NCI-H510A (cell line): ENCODE results near the gene SNX2.

Experiments
- DNase-seq: peaks from one replicate; lab custom pipeline; 2025; lab: John Stamatoyannopoulos, UW

Gene SNX2

DNA sequence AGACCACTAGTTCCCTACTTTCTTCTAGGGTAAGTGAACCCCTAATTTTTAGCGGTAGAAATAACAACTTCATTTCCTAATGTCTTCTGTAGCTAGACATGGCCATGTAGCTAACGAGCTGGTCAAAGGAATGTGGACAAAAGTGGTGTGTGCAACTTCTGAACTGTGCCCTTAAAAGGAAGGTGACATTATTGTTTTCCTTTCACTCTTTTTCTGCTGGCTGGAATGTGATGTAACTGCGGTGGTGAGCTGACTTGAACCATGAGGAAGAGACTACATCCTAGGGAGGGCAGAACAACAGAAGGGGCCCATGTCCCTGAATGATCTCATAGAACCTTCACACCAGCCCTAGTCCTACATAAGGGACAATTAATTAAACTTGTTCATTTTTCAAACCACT, 1.3 kb upstream of the SNX2 start:
- no peak for DNase-seq

DNA sequence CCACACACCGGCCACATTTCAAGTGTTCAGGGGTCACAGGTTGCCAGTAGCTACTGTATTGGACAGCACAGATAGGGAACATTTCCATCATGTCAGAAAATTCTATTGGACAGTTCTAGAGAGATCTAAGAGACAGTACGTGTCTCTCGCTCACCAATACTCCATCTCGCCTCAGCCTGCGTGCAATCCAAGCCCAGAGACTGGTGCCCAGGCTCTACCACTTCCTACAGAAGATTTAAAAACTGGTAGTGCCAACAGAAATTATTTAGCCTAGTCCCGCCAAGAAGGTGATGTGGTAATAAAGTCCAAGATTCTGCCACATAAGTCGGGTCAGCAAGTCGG, 390 bp upstream of the SNX2 start:
- no peak for DNase-seq

DNA sequence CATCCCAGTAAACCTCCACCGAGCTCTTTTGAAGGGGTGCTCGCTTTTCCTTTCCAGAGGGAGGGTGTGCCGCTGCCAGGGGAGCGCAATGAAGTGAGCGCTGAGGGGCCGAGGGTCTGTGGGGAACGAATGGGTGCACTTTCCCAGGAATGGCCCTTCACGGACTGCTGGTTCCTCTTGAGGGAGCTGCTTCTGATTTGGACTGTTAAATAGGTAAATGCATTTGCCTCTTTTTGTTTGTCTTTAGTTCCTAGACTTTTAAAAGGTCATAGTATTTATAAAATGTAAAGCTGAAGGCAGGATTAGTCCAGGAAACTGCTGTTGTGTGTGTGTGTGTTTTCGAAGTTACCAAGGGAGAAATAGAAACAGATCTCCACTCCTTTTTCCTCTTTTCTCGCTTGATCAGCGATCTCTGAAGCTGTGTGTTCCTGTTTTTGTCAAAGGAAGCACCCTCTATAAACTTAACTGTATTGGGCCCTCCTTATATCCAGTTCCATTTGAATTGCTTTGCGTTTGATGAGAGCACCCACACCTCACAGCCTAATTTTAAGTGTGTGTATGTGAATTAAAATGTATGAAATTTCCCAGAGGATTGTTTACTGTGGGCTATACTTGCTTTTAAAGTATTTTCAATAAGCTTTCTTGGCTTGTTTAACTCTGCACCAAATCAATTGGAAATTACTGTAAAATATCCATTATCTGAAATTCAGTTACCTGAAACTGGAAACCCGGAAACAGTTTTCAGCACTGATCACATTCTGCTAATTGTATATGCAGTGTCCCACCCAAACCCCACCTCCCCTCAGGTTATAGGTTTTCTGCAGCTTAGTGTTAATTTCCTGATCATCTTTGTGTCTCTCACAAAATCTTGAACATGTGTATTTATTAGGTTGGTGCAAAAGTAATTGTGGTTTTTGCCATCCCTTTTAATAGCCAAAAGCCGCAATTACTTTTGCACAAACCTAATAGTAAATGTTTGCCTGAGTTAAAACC, 966 bp downstream of the SNX2 start:
- no peak for DNase-seq

DNA sequence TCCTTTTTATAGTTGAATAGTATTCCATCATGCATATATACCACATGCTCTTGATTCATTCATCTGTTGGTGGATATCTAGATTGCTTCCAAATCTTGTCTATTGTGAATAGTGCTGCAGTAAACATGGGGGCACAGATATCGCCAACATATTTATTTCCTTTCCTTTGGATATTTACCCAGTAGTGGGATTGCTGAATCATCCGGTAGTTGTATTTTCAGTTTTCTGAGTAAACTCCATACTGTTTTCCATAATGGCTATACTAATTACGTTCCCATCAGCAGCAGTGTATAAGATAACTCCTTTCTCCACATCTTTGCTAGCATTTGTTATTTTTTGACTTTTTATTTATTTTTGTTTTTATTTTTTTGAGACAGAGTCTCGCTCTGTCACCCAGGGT, 3.3 kb downstream of the SNX2 start:
- DNase-seq: no peak

DNA sequence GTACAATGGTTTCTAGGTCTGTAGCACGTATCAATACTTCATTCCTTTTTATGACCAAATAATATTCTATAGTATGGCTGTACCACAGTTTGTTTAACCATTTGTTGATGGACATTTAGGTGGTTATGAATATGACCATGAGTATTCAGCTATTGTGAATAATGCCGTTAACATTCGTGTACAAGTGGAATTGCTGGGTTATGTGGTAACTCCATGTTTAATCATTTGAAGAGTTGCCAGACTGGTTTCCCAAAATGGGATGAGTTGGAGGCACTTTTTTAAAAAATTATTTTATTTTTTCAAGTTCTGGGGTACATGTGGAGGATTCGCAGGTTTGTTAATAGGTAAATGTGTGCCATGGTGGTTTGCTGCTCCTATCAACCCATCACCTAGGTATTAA, 4.6 kb downstream of the SNX2 start:
- DNase-seq: no peak

DNA sequence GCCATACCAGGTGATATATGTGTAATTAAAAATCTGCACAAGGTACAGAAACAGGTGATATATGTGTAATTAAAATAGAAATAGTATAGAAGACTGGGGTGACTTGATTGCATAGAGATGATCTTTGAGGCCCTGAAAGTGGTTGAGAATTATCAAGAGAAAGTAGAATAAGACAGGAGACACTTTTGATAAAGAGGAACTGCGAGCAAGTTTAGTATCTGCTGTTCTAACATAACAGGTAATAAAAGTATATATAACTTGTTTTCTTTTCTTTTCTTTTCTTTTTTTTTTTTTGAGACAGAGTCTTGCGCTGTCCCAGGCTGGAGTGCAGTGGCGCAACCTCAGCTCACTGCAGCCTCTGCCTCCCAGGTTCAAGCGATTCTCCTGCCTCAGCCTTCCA, 5.4 kb downstream of the SNX2 start:
- DNase-seq: no peak

DNA sequence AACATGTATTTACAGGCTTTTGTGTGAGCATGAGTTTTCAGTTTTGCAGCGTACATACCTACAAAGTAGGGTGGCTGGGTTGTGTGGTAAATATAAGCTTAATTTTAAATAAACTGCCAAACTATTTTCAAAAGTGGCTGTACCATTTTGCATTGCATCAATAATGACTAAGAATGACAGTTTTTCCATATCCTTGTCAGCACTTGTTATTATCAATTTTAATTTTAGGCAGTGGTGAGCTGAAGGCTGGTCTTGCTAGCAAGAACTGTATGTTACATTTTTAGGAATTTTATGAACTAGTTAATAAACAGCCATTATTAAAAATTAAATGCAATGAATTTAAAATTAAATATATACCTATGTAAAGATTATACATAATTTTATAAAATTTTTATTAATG, 6.6 kb downstream of the SNX2 start:
- no peak for DNase-seq

DNA sequence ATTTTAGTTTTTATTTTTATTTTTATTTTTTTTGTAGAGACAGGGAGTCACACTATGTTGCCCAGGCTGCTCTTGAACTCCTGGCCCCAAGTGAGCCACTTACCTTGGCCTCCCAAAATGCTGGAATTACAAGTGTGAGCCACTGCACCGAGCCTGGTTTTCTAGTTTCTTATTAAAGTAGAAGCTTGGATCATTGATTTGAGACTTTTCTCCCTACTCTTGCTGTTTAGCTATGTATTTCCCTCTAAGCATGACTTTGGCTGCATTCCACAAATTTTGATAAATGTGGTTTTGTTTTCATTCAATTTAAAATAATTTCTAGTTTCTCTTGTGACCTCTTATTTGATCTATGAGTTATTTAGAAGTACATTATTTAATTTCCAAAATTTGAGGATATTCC, 10.4 kb downstream of the SNX2 start:
- no peak for DNase-seq

DNA sequence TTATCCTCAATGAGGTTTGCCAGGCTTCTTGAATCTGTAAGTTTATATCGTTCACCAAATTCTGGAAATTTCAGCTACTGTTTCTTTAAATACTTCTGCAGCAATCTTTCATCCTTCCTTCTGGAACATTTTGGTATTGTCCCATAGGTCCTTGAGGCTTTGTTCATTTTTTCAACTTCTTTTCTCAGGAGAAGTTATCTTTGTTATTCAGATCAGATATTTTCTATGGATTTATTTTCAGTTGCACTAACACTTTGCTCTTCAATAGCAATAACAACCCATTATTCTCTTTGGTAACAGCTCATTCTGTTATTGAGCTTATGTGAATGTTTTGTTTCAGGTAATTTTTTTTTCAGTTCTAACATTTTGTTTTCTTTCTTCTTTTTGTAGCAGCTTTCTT, 13.5 kb downstream of the SNX2 start:
- no peak for DNase-seq

DNA sequence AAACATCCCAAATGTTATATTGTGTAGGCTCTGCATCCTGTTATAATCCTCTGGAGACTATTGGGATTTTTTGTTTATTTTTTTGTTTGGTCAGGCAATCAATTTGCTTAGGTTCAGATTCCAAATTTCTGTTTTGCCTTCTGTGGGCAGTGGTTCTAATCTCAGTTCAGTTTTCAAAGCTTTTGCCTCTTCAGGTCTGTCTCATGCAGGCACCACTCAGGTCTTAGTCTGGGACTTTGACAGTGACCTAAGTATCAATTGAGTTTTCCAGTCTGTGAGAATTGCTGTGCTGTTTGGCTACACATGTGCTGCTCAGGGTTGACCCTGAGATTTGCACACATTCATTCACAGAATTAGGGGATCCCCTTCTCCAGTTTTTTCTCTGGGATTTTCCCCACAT, 14.1 kb downstream of the SNX2 start:
- DNase-seq: no peak

DNA sequence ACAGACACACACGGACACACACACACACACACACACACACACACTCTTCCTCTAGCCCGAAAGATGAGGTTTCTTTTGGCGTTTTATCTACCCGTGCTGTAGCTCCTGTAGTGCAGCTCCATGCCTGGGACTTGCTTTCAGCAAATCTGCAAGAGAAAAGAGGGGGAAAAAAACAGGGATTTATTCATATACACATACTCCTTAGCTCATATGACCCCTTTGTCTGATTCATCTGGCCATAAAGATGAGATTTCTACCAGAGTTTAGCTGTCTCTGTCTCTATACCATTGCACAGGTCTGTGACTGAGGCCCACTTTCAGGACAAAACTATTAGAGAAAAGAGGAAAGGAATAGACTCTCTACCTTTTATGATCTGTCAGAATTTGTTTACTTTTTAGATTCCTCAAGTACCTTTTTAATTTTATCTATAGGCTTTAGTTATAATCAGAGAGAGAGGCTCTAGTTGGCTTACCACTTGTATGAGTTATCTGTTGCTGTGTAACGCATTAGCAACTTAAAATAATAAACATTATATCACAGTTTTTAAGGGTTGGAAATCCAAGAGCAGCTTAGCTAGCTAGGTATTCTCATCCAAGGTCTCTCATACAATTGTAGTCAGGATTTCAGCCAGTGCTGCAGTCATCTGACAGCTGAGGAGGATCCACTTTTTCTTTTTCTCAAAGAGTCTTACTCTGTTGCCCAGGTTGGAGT, 14.7 kb downstream of the SNX2 start:
- no peak for DNase-seq

DNA sequence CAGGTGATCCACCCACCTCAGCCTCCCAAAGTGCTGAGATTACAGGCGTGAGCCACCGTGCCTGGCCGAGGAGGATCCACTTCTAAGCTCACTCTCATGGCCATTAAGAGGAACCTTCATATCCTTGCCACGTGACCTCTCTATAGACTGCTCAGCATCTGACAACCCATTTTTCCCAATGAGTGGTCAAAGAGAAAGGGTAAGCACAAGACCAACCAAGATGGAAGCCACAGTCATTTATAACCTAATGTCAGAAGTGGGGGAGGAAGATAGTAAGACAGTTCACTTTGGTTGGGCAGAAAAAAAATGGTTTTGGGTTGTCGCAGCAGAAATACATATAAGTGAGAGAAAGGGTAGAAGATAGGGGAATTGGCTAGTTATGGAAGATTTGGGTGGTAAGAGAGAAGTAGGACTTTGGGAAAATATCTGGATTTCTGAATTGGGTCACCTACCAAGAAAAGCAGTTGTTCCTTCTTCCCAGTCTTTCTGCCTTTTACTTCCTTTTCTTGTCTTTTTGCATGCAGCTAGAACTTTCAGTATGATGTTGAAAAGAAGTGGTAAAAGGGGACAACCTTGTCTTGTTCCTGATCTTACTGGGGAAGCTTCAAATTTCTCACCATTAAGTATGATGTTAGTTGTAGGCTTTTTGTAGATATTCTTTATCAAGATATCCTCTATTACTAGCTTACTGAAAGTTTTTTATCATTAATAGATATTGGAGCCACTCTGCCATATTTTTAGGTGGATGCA, 15.6 kb downstream of the SNX2 start:
- no peak for DNase-seq

DNA sequence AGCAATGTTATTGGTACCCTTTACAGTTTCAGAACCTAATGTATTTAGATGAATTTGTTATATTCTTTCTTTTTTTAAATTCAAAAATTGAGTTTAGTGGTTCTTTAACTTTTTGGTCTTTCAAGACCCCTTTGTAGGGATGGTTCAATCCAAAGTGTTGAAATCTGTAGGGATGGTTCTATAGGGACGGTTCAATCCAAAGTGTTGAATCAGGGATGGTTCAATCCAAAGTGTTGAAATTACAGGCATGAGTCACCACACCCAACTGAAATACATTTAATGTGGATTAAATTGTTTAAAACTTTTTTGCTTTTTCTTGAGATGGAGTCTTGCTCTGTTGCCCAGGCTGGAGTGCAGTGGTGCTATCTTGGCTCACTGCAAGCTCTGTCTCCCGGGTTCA, 30.6 kb downstream of the SNX2 start:
- no peak for DNase-seq

DNA sequence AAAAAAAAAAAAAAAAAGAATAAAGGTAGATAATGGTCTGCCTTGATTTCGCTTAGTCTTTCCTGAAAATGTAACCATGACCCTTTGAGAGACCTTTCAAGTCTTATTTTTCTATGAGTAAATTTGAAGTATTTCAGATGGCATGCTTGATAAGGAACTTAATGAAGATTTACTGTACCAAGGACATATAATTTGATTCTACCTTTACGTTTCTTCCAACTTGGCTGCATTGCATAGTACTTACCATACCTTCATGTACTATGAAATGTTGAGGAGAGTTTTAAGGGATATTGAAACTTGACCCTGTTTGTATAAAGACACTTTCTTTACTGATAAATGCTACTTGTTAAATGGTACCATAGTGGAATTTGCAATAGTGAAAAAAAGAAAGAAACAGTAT, 35.5 kb downstream of the SNX2 start:
- DNase-seq: no peak

DNA sequence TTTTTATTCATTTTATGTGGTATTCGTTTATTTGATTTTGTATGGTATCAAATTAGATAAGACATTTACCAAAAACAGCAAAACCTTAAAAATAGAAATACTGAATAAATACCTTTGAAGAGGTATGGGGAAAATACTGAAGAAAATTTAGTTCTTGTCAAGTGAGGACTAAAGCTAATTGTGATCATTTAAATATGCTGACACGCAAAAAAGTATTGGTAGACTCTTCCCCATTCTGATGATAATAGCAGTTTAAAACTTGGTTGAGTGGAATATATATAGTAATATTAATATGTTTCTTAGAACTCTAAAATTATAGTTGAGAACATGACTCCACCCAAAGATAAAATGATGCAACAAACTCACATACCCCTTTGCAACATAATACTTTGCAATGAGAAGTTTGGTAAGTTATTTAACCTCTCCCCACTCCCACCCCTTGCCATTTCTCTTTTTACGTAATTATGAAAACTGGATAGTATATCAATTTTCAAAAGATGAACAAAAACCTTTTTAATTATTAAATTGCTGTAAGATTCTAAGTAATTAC, 40.4 kb downstream of the SNX2 start:
- DNase-seq: no peak

DNA sequence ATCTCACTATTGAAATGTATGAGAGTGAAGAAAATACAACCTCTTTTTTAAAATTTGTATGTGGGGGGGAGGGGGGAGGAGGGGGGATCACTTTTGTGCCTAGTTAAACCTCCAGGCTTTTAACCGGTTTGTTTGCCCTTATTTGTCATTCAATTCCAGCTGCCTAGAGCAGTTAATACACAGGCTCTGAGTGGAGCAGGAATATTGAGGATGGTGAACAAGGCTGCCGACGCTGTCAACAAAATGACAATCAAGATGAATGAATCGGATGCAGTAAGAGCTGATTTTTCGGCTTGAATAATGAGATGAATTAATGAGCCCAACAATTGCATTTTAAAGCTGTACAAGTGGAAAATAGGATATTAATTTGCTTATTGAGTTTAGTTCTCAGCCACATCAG, 41.9 kb downstream of the SNX2 start:
- DNase-seq: no peak

DNA sequence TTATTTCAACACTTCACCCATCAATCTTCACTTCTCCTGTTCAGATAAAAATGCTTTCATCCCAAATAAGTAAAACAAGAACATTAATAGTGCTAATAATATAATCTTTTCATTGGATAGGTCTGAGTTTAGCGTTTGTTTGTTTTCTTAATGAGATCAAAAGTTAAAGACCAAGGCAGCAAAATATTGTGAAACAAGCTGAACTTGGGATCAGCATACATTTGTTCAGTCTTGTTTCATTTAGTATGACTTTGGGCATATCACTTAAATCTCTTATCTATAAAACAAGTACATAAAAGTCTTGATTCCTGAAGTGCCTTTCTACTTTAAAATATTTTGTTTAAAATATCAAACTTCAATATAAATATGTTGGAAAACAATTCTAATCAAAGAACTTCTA, 57.1 kb downstream of the SNX2 start:
- no peak for DNase-seq

DNA sequence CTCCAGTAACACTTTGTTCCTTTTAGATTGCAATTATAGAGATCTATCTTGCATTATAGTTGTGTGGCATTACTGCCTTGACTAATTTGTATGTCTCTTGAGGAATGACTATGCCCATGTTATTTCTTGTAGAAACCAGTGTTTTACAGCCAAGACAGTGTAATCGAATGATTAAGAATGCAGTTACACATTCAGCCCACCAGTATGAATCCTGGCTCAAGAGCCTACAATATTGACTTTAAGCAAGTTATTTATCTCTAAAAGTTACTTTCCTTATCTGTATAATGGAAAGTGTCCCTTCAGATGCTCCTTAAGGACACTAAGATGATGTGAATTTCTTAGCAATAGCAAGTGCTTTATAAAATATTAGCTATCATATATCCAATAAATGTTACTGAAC, 60.8 kb downstream of the SNX2 start:
- DNase-seq: no peak

DNA sequence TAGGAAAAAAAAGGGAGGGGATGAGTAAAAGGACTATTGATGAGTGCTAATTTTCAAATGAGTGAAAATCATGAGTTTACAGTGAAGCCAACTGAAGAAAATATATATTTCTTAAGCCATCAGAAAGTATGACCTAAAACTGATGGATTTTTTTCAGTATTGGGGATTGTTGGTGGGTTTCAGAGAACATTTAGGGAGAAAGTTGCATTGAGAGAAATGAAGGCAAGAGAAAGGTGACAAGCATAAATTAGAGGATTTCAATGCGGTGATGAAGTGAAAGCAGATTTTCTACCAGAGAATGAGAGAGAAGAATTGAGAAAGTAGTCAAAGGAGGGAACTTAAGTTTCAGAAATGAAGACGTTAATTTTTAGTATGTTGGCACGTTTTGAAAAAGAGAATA, 62.1 kb downstream of the SNX2 start:
- DNase-seq: no peak

DNA sequence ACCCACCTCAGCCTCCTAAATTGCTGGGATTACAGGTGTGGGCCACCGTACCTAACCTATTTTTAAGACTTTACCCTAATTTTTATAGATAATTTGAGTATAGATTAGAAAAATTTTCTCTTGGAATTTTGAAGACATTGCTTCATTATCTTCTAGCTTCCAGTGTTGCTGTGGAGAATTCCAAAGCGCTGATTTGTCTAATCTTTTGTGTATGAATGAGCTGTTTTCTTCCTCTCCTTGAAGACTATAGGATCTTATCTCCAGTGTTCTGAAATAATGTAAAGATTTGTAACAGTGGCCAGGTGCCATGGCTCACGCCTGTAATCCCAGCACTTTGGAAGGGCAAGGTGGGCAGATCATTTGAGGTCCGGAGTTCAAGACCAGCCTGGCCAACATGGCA, 64.9 kb downstream of the SNX2 start:
- DNase-seq: no peak

DNA sequence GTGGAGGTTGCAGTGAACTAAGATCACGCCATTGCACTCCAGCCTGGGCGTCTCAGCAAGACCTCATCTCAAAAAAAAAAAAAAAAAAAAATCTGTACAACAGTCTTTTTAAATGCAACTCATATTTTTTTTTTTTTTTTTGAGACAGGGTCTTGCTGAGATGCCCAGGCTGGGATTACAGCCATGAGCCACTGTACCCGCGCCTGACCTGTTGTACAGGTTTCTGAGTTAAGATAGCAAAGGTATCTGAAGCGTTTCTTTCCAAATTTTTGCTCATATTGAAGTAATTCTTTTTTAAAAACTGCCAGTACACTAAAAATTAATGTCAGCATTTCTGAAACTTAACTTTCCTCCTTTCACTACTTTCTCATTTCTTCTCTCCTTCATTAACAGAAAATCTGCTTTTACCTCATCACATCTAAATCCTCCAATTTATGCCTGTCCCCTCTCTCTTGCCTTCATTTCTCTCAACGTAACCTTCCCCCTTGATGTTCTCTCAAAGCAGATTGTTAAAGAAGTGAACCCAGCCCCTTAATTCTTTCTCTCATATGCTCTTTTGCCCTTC, 67.2 kb downstream of the SNX2 start:
- no peak for DNase-seq
